Measurements from ENCODE around the gene SATB1. TPM values are rescaled to one million over a fixed set of nuclear protein-coding genes. Genes with fewer than 3 reads are reported as not detected.
"Not testable (repeated sequence)": the region's sequence is repeated elsewhere in the genome, so short reads cannot be mapped to it uniquely, and the experiment has no call there.

SATB1 gene
- total and polyA plus RNA-seq, 3 experiments from 2014 or later, result 89.6 to 163 (median 158) TPM

DNA sequence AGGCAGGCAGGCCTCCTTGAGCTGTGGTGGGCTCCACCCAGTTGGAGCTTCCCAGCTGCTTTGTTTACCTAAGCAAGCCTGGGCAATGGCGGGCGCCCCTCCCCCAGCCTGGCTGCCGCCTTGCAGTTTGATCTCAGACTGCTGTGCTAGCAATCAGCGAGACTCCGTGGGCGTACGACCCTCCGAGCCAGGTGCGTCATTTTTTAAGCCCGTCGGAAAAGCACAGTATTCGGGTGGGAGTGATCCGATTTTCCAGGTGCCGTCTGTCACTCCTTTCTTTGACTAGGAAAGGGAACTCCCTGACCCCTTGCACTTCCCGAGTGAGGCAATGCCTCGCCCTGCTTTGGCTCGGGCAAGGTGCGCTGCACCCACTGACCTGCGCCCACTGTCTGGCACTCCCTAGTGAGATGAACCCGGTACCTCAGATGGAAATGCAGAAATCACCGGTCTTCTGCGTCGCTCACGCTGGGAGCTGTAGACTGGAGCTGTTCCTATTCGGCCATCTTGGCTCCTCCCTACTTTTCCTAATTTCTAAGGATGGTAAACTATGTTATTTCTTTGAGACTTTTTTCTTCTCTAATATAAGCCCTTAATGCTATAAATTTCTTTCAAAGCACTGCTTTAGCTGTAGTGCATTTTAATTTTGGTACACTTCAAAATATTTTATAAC lies 94.2 kb downstream of the SATB1 start:
- CTCF ChIA-PET; H3K4me3 Mint-ChIP-seq; H3K27me3 ChIP-seq (ENCODE audit: insufficient read depth, low read length, poor library complexity, severe bottlenecking); H3K4me1 Mint-ChIP-seq; H3K4me1 ChIP-seq (ENCODE audit: insufficient read depth, low read length); H3K9me3 ChIP-seq (ENCODE audit: low read length); DNase-seq; POLR2A ChIA-PET; H3K27ac ChIP-seq (ENCODE audit: low read depth, low read length); H3K27ac Mint-ChIP-seq; H3K36me3 ChIP-seq (ENCODE audit: insufficient read depth, low read length); H3K4me3 ChIP-seq (ENCODE audit: low read length): not testable (repeated sequence)
- peaks cover 4 to 27% of the 10 kb centered on the region in 2 donors for H3K27me3 Mint-ChIP-seq
- peaks cover 0 to 13% (median 0%) of the 10 kb centered on the region in 3 donors for H3K36me3 Mint-ChIP-seq
- H3K9me3 Mint-ChIP-seq, result peaks cover 0 to 18% (median 11%) of the 10 kb centered on the region in 5 donors

DNA sequence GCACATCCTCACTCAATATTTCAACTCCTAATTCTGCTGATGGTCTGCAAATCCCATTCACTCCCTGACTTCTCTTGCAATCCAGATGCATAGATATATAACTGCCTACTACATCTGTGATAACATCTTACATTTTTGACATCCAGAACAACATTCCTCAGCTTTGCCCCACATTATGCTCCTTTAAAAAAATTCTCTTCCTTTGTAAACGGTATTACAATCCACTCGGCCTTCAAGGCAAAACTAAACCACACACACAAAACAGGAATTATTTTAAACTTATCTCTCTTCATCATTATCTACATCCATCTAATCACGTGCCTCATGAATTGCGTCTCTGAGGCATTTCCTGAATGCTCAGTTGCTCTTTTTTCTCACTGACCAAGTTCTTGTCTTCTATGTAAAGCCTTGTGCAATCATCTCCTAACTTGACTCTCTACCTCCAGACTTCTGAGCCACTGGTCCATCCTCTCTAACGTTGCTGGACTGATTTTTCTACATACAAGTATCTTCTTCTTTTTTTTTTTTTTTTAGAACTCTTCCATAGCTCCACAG lies 117.0 kb downstream of the SATB1 start:
- H3K9me3 ChIP-seq (ENCODE audit: low read length), result no peaks in the 10 kb centered on the region
- no peak overlapping the region for H3K4me3 ChIP-seq (ENCODE audit: low read length)
- Mint-ChIP-seq H3K4me3 (no peak overlapping the region), H3K27me3 (no peaks in the 10 kb centered on the region), H3K36me3 (no peaks in the 10 kb centered on the region), H3K27ac (peak overlapping the region in 1 of 8 donors; percentile 3), H3K4me1 (no peaks in the 10 kb centered on the region), H3K9me3 (no peaks in the 10 kb centered on the region)
- H3K27me3 ChIP-seq (ENCODE audit: insufficient read depth, low read length, poor library complexity, severe bottlenecking), result no peaks in the 10 kb centered on the region
- H3K36me3 ChIP-seq (ENCODE audit: insufficient read depth, low read length), result no peaks in the 10 kb centered on the region
- POLR2A ChIA-PET, result no interaction called here
- no peak overlapping the region for H3K27ac ChIP-seq (ENCODE audit: low read depth, low read length)
- no peak for DNase-seq
- H3K4me1 ChIP-seq (ENCODE audit: insufficient read depth, low read length), result no peaks in the 10 kb centered on the region
- CTCF ChIA-PET, result no interaction called here

DNA sequence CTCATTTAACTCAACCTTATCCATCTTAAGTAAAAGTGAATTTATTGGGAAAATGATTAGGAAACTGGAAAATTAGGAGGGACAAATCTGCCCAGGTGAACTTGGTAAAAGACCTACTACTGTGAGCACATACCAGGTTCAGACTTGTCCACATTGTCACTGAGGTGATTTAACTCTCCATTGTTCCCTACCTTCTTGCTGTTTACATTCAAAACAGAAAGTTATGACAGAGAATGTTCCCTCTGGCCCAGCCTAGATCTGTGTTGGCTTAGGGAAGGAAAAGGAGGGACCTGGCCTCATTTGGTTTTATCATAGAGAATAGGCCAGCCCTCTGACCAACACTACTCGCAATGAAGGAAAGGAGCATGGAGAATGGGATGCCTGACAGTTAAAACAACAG lies 117.6 kb downstream of the SATB1 start:
- CTCF ChIA-PET, result no interaction called here
- no peak overlapping the region for H3K4me3 ChIP-seq (ENCODE audit: low read length)
- no peaks in the 10 kb centered on the region for H3K9me3 ChIP-seq (ENCODE audit: low read length)
- no peak for DNase-seq
- Mint-ChIP-seq H3K9me3 (no peaks in the 10 kb centered on the region), H3K27me3 (no peaks in the 10 kb centered on the region), H3K36me3 (no peaks in the 10 kb centered on the region), H3K27ac (no peak overlapping the region), H3K4me3 (no peak overlapping the region), H3K4me1 (no peaks in the 10 kb centered on the region)
- no peaks in the 10 kb centered on the region for H3K27me3 ChIP-seq (ENCODE audit: insufficient read depth, low read length, poor library complexity, severe bottlenecking)
- POLR2A ChIA-PET, result no interaction called here
- H3K27ac ChIP-seq (ENCODE audit: low read depth, low read length), result no peak overlapping the region
- H3K4me1 ChIP-seq (ENCODE audit: insufficient read depth, low read length), result no peaks in the 10 kb centered on the region
- H3K36me3 ChIP-seq (ENCODE audit: insufficient read depth, low read length), result no peaks in the 10 kb centered on the region

DNA sequence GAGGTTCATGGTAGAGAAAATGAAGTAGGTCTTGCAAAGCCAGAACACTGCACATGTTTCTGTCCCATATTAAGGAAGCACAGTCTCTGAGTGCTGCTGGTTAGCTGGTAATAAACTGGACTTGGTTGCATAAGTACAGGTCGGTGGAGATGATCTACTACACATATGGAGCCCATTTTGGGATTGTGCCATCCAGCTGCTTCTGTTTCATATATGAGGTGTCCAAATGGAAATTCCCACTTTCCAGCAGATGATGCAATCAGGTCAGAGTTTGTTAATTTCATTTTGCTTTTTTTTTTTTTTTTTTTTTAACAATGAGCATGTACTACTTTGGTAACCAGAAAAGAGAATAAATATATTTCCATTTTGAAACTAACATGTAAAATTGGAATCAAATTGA lies 122.6 kb downstream of the SATB1 start:
- Mint-ChIP-seq H3K27me3 (peaks cover 0 to 6% of the 10 kb centered on the region in 2 donors), H3K36me3 (peaks cover 0 to 3% (median 0%) of the 10 kb centered on the region in 3 donors), H3K4me3 (no peak overlapping the region), H3K4me1 (no peaks in the 10 kb centered on the region), H3K9me3 (peaks cover 2 to 7% (median 5%) of the 10 kb centered on the region in 5 donors), H3K27ac (no peak overlapping the region)
- Histone ChIP-seq H3K27me3 (ENCODE audit: insufficient read depth, low read length, poor library complexity, severe bottlenecking) (no peaks in the 10 kb centered on the region), H3K4me1 (ENCODE audit: insufficient read depth, low read length) (no peaks in the 10 kb centered on the region), H3K36me3 (ENCODE audit: insufficient read depth, low read length) (no peaks in the 10 kb centered on the region), H3K27ac (ENCODE audit: low read depth, low read length) (no peak overlapping the region), H3K4me3 (ENCODE audit: low read length) (no peak overlapping the region), H3K9me3 (ENCODE audit: low read length) (no peaks in the 10 kb centered on the region)
- no peak for DNase-seq
- CTCF ChIA-PET, result no interaction called here
- POLR2A ChIA-PET, result no interaction called here

DNA sequence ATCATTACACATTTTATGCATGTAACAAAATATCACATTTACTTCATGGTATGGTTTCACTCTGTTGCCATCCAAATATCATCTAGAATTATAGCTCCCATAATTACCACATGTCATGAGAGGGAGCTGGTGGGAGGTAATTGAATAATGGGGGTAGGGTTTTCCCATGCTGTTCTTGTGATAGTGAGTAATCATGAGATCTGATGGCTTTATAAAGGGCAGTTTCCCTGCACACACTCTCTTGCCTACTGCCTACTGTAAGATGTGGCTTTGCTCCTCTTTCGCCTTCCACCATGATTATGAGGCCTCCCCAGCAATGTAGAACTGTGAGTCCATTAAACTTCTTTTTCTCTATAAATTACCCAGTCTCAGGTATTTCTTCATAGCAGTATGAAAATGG lies 123.4 kb downstream of the SATB1 start:
- Mint-ChIP-seq H3K27ac (no peak overlapping the region), H3K4me1 (no peaks in the 10 kb centered on the region), H3K27me3 (peaks cover 0 to 6% of the 10 kb centered on the region in 2 donors), H3K9me3 (peaks cover 9 to 15% (median 13%) of the 10 kb centered on the region in 5 donors), H3K4me3 (no peak overlapping the region), H3K36me3 (peaks cover 0 to 10% (median 0%) of the 10 kb centered on the region in 3 donors)
- Histone ChIP-seq H3K27ac (ENCODE audit: low read depth, low read length) (no peak overlapping the region), H3K9me3 (ENCODE audit: low read length) (no peaks in the 10 kb centered on the region), H3K4me1 (ENCODE audit: insufficient read depth, low read length) (no peaks in the 10 kb centered on the region), H3K36me3 (ENCODE audit: insufficient read depth, low read length) (no peaks in the 10 kb centered on the region), H3K27me3 (ENCODE audit: insufficient read depth, low read length, poor library complexity, severe bottlenecking) (no peaks in the 10 kb centered on the region), H3K4me3 (ENCODE audit: low read length) (no peak overlapping the region)
- CTCF ChIA-PET, result no interaction called here
- DNase-seq, result no peak
- POLR2A ChIA-PET, result no interaction called here

DNA sequence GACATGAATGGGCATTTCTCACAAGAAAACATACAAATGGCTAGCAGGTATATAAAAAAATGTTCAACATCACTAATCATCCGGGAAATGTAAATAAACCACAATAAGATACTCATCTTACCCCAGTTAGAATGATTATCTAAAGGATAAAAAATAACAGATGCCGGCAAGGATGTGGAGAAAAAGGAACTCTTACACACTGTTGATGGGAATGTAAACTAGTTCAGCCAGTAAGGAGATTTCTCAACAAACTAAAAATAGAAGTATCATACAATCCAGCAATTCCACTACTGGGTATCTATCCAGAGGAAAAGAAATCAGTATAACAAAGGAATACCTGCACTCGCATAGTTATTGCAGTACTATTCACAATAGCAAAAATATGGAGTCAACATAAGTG lies 124.2 kb downstream of the SATB1 start:
- H3K4me3 Mint-ChIP-seq, result no peak overlapping the region
- no peaks in the 10 kb centered on the region for H3K4me1 Mint-ChIP-seq
- no peaks in the 10 kb centered on the region for H3K36me3 ChIP-seq (ENCODE audit: insufficient read depth, low read length)
- DNase-seq, result no peak
- CTCF ChIA-PET, result no interaction called here
- H3K27me3 Mint-ChIP-seq, result peaks cover 0 to 6% of the 10 kb centered on the region in 2 donors
- H3K4me1 ChIP-seq (ENCODE audit: insufficient read depth, low read length), result no peaks in the 10 kb centered on the region
- no peak overlapping the region for H3K27ac ChIP-seq (ENCODE audit: low read depth, low read length)
- peaks cover 0 to 13% (median 0%) of the 10 kb centered on the region in 3 donors for H3K36me3 Mint-ChIP-seq
- no peaks in the 10 kb centered on the region for H3K9me3 ChIP-seq (ENCODE audit: low read length)
- H3K4me3 ChIP-seq (ENCODE audit: low read length), result no peak overlapping the region
- POLR2A ChIA-PET, result no interaction called here
- H3K9me3 Mint-ChIP-seq, result peaks cover 14 to 21% (median 17%) of the 10 kb centered on the region in 5 donors
- H3K27me3 ChIP-seq (ENCODE audit: insufficient read depth, low read length, poor library complexity, severe bottlenecking), result no peaks in the 10 kb centered on the region
- H3K27ac Mint-ChIP-seq, result no peak overlapping the region

DNA sequence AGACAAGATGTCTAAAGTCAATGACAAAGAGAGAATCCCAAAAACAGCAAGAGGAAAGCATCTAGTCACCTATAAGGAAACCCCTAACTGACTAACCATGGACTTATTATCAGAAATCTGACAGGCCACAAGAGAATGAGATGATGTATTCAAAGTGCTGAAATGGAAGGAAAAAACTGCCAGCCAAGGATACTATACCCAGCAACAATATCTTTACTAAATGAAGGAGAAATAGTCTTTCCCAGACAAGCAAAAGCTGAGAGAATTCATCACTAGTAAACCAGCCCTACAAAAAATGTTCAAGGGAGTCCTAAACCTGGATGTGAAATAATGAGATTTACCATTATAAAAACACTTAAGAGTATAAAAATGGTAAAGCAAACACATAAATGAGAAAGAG lies 128.0 kb downstream of the SATB1 start:
- no peak overlapping the region for H3K27ac ChIP-seq (ENCODE audit: low read depth, low read length)
- peaks cover 18 to 27% (median 23%) of the 10 kb centered on the region in 5 donors for H3K9me3 Mint-ChIP-seq
- H3K4me1 Mint-ChIP-seq, result no peaks in the 10 kb centered on the region
- H3K4me1 ChIP-seq (ENCODE audit: insufficient read depth, low read length), result no peaks in the 10 kb centered on the region
- no peak overlapping the region for H3K4me3 ChIP-seq (ENCODE audit: low read length)
- no peaks in the 10 kb centered on the region for H3K36me3 ChIP-seq (ENCODE audit: insufficient read depth, low read length)
- ChIA-PET POLR2A (interaction anchor here (0.7 kb wide), 1 partner anchor 446 kb away, joined by 7 read pairs; no protein-coding TSS in a partner anchor), CTCF (no interaction called here)
- H3K9me3 ChIP-seq (ENCODE audit: low read length), result no peaks in the 10 kb centered on the region
- H3K36me3 Mint-ChIP-seq, result peaks cover 0 to 17% (median 0%) of the 10 kb centered on the region in 3 donors
- H3K4me3 Mint-ChIP-seq, result no peak overlapping the region
- no peak overlapping the region for H3K27ac Mint-ChIP-seq
- H3K27me3 ChIP-seq (ENCODE audit: insufficient read depth, low read length, poor library complexity, severe bottlenecking), result no peaks in the 10 kb centered on the region
- DNase-seq, result no peak
- H3K27me3 Mint-ChIP-seq, result peaks cover 0 to 6% of the 10 kb centered on the region in 2 donors

All from CD8-positive, alpha-beta memory T cell (primary cell).